GM18868 (cell line): ENCODE results near the gene SIM2.

ENCODE experiments used
- ATAC-seq: cut with Tn5 transposase; IDR thresholded peaks from one replicate; pipeline ENCODE4 v1.9.1; 2021; ENCODE audit warnings: mild to moderate bottlenecking, moderate library complexity; ENCODE audit not compliant: unreplicated experiment

SIM2 gene

DNA sequence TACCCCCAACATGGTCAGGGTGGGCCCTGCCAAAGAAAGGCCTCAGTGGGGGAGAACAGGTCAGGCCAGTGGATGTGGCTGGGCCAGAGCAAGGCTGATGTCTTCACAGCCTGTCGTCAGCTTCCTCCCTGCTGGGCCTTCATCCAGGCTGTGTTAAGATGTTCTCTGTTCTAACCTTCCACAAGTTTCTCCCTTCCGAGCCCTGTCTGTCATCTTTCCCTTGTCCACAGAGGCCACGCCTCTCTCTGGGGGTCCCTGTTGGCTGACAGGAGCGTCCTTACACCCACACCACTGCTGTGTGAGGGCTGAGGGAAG is 36.2 kb downstream of the SIM2 start:
- ATAC-seq, result no peak

DNA sequence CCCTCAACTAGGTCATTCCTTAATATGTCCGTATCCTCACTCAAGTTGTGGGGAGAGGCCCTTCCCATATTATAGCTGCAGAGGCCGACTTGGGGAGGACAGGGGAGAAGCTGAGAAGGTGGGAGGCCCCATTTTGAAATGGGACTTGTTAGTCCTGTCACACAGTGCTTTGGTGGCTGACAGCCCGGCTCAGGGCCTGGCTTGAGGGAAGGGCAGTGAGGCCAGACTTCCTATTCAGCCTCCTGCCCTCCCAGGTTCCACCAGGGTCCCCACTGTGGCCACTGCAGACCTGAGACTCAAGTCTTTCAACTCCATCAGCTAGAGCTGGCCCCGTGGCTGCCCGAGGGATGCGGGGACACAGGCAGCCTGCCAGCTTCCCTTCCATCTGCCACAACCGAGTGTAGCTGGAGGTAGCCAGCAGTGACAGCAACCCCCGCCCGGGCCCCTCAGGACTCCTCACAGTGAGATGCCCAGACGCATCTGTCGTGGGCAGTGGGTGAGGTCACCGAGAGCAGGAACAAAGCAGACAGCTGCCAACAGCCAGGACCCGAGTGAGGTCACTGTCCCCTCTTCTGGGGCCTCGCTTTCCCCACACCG is 36.9 kb downstream of the SIM2 start:
- no peak for ATAC-seq

DNA sequence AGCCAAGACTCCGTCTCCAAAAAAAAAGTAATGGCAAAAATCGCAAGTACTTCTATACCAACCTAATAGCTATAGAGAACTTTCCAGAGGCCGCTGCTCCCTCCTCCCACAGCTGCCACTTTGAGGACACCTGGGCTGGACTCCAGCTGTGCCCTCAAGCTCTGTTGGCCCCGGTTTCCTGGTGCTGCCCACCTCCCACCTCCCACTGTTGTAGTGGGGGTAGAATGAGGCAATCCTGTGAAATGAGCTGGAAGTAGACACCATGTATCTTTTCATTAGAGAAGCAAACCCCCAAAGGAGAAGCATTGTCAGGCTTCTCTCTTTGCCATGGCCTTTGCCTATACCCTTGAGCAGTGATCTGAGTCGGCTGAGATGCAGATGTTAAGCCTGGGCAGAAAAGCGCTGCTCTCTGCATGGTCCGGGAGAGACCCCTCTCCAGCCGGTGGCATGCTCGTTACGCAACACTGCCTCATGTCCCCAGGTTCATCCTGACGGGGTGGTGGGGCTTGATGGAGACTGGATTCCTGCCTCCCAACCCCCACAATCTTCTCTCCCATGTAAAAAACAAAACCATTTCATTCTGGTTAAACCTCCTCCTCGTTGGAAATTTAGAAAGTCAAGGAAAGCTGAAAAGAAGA is 39.7 kb downstream of the SIM2 start:
- no peak for ATAC-seq

DNA sequence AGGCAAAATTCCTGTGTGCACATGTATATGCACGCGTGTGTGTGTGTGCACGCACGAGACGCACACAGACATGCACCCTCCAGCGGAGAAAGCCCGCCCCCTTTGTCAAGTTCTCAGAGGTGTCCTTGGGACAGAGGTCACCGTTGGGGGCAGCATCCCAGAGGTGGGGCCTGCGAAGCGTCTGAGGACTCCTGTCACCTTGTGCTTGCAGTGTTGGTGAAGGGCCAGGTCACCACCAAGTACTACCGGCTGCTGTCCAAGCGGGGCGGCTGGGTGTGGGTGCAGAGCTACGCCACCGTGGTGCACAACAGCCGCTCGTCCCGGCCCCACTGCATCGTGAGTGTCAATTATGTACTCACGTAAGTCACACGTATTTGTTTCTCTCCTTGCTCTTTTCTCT is 42.6 kb downstream of the SIM2 start:
- no peak for ATAC-seq

DNA sequence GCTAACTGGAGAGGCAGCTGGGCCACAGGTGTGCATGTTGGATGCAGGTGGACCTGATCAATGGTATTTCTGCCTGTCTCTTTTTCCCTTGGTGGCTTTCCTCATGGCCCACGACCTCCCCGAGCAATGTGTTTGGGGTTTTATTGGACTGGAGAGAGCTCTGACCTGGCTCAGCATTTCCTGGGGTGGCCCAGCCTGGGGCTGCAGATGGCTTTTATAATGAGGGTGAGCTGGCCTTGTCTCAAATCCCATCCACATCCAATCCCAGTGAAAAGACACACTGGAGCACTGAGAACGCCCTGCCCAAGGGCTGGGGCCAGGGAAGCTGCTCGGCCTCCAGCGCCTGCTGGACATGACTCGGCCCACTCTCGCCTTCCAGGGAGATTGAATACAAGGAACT is 44.1 kb downstream of the SIM2 start:
- ATAC-seq, result no peak

GRCh38 chr21:36743446-36743845 is 44.5 kb downstream of the SIM2 start:
- no peak for ATAC-seq

DNA sequence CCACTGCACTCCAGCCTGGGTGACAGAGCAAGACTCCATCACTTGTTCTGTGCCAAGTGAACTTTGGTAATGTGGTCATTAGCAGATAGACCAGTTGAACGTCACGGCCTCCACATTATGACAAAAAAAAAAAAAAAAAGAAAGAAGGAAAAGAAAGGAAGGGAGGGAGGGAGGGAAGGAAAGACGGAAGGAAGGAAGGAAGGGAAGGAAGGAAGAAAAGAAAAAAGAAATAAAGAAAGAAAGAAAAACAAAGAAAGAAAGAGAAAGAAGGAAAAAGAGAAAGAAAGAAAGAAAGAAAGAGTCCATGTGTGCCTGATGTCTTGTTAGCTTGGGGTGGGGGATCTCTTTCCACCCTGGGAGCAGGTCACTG is 45.3 kb downstream of the SIM2 start:
- ATAC-seq, result no peak

GRCh38 chr21:36744560-36745231 is 45.8 kb downstream of the SIM2 start:
- ATAC-seq, result no peak

DNA sequence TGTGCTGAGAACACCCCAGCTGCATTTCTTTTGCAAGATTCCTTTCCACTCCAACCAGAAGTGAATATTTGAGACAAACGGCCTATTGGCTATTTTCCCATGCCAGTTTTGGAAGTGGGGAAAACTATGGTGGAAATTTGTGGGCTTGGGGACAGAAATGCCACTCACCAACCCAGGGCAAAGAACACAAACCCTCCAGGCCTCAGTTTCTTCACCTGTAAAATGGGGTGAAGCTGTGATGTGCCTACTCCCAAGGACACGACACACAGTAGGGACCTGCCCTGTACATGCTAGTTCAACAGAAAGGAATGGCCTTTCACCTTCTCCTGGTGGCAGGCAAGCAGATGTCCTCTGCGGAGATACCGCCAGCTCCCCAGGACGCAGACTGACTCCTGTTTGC is 46.5 kb downstream of the SIM2 start:
- ATAC-seq, result no peak

- no peak for ATAC-seq
These were observed 48.3 kb downstream of the SIM2 start for GRCh38 chr21:36747041-36747814.

- no peak for ATAC-seq
These were observed 49.0 kb downstream of the SIM2 start for GRCh38 chr21:36747815-36748383.

GRCh38 chr21:36749935-36750575 is 51.1 kb downstream of the SIM2 start:
- no peak for ATAC-seq

DNA sequence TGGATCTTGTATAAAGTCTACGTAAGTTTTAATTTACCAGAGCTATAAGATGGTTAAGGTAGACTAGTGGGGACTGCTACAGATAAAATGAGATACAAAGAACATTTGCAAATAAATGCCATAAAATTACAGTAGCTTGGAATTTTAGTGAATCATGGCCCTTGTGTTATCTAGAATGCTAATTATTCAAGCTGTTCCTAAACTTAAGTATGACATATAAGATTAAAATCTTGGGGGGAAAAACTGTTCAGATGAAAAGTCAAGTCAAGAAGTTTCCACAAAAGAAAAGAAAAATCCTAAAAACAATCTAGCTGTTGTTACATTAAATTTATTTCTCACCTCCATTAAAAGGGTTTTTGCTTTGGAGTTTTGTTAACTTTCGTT is 51.7 kb downstream of the SIM2 start:
- no peak for ATAC-seq

GRCh38 chr21:36751383-36751782 is 52.5 kb downstream of the SIM2 start:
- ATAC-seq, result no peak

DNA sequence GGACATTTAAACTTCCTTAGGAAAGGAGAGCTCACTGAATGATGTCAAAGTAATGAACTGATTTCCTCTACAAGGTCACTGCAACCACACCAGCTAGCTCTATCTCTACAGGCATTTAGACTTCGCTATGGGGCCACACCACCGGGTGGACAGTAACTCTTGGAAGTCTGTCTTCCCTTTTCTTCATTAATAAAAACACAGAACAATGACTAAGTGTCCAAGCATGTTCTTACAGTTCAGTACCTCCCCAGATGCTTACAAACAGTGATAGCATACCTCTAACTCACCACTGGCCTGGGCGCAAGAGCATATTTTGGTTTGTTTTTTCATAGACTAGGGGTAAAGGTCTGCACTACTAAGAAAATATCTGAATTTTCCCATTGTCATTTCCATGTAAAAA is 54.6 kb downstream of the SIM2 start:
- ATAC-seq, result no peak

GRCh38 chr21:36754241-36754898 is 55.5 kb downstream of the SIM2 start:
- ATAC-seq, result no peak

DNA sequence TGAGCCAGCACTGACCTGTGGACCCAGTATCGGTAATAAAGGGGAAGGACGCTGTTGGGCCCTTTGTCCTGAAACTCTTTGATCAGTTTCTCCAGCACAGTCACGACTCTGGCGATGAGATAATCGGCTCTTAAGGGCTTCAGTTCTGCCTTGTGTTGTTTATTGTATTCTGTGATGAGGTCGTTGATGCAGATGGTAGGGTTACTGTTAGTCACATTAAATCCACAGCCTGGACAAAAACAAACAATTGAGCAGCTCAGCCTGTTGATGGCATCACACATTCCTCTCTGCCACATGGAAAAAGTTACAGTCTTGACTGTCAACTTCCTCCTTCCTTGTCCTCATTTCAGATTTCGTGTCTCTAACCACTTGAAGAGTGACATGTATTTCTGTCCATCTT is 57.6 kb downstream of the SIM2 start:
- no peak for ATAC-seq

- no peak for ATAC-seq
These were observed 58.3 kb downstream of the SIM2 start for GRCh38 chr21:36757196-36757595.

DNA sequence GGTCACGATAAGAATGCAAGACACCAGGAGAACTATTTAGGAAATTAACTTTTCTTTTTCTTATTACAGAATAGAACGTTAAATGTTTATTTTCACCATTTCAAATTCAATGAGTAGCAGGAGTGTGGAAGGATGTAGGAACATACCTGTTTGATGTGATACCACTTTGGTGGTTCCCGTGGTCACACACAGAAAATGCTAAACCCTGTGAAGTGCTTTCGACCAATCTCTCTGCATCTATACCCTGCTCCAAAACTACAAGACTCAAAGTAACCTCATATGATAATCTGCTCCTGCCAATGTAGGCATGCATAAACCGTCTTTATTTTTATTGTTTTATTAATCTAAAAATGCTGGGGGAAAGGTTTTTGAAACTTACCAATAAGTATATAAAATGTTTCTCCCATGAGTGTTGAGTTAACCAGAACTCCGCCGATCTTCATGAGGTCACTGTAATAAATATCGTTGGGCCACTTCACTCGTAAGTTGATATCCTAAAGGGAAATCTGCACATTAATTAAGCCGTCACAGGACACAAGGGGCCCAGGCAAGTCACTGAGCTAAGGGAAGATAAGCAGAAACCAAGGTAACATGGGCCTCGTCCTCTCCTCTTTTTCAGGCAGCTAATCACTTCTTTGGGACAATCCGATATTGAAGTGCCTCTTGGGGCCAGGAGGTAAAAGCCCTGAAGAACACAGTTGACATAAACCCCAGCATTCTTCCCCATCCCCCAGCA is 60.6 kb downstream of the SIM2 start:
- ATAC-seq, result no peak

DNA sequence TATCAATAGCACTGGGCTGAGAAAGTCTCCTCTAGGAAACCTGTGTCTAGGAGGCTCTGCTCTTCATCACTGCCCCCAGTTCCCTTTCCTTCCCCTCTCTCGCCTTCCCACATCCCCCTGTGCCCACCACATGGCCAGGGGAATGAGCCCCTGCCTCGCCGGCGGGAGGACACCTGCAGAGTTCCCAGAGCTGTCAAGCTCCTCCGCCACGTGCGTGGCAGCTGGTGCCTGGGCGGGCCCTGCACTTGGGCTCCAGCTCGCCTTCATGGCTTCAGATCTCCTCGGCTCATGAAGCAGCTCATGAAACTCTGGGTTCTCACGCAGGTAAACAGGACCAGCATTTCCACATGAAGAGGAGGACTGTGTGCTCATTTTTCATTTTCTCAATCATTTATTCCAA is 62.8 kb downstream of the SIM2 start:
- no peak for ATAC-seq
